HL-60/S4 treated with phorbol 12-myristate 13-acetate at 8.2 ng/mL for 4 days and 3 days (cell line): Measurements from ENCODE around the gene SSH2.

ENCODE experiments used
- in situ Hi-C: fragments of 300-500 bp; cut with MboI; formaldehyde crosslinking; loops from 2 replicates; pipeline ENCODE4 v1.15.0; 2022; ENCODE audit warnings: low sequenced_read_pairs

SSH2 gene

DNA sequence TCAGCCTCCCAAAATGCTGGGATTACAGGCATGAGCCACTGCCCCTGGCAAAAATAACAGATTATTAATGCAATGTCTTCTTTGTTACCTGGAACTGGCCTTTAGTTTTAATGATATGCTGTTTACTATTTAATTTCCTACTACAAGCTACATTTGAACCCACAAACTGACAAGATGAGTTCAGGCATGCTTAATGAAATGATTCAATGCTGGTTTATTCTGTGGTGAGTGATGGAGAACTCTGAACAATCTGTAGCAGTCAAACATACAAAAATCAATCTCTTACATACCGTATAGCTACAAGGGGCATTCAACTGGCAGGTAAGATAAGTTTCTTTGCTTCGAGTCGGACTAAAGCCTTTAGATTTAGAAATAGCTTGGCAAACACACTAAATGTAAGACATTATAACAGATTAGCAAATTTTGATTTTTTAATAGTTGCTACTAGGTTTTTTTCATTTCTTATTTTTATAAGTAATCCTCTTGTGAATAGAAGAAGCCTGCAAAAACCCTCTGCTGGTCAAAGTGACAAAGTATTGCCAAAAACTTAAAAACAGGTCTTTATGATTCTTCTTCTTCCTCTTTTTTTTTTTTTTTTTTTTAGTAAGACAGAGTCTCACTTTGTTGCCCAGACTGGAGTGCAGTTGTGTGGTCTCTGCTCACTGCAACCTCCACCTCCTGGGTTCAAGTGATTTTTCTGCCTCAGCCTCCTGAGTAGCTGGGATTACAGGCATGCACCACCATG lies 138.5 kb downstream of the SSH2 start:
- in situ Hi-C loops: loop anchor here (25.0 kb wide), 1 partner anchor 154 kb away; no protein-coding TSS in a partner anchor

GRCh38 chr17:29789196-29790170 lies 140.5 kb downstream of the SSH2 start:
- in situ Hi-C loops: loop anchor here (25.0 kb wide), 1 partner anchor 152 kb away; no protein-coding TSS in a partner anchor

GRCh38 chr17:29787995-29788394 lies 142.0 kb downstream of the SSH2 start:
- in situ Hi-C loops: loop anchor here (25.0 kb wide), 1 partner anchor 151 kb away; no protein-coding TSS in a partner anchor

- in situ Hi-C loops: loop anchor here (25.0 kb wide), 1 partner anchor 146 kb away; no protein-coding TSS in a partner anchor
Observed at GRCh38 chr17:29782917-29783316, 147.1 kb downstream of the SSH2 start.

GRCh38 chr17:29779812-29780190 lies 150.2 kb downstream of the SSH2 start:
- in situ Hi-C loops: loop anchor here (25.0 kb wide), 1 partner anchor 142 kb away; no protein-coding TSS in a partner anchor

- in situ Hi-C loops: loop anchor here (25.0 kb wide), 1 partner anchor 142 kb away; no protein-coding TSS in a partner anchor
Observed at GRCh38 chr17:29778956-29779811, 150.8 kb downstream of the SSH2 start.

DNA sequence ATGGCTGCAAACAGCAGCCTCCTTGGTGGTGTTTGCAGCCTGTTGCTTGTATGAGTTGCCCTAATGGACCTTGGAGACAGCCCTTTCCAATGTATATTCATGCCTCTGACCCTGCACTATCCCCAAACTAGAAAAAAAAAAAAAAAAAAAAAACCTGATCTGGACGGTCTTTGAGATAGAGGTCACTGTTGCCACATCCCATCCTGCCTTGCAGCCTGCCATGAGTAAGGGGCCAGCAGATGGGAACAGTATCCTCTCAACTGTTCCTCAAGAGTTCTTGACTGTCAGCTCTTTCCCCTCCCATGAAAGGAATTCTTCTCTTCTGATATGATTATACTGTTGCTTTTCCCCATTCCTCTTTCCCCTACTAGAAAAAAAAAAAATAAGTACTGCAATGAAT lies 152.4 kb downstream of the SSH2 start:
- in situ Hi-C loops: loop anchor here (25.0 kb wide), 1 partner anchor 140 kb away; no protein-coding TSS in a partner anchor

DNA sequence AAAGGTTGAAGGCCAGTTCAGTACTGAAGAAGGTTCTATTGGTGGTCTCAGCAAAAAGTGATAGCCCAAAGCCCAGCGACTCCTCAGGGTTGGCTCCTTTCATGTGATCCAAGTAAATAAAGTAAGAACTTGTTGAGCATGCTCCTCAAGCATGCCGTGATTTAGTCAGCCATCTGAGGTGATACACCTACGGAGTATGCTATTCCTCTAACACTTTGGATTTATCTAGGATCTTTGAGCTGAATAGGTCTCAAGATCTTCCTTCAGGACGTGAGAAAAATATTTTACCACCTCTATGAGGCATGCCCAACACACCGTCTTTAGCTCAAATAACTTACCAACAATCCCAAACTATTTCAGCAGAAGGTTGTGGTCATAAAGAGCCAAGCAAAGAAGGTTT lies 154.0 kb downstream of the SSH2 start:
- in situ Hi-C loops: loop anchor here (25.0 kb wide), 1 partner anchor 139 kb away; no protein-coding TSS in a partner anchor

DNA sequence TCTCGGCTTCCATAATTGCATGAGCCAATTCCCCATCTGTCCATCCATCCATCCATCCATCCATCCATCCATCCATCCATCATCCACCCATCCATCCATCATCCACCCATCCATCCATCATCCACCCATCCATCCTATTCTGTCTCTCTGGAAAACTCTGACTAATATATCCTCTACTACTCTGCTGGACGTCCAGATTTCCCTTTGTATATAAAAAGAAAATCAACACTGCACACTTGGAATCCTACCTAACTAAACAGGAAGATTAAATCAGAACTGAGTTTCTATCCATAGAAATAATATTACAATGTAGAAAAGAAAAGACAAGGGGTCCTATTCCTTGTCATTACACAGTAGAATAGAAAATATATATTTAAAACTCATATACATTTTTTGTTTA lies 157.0 kb downstream of the SSH2 start:
- in situ Hi-C loops: no loop called here

GRCh38 chr17:29771546-29771945 lies 158.5 kb downstream of the SSH2 start:
- in situ Hi-C loops: no loop called here

GRCh38 chr17:29769225-29769624 lies 160.8 kb downstream of the SSH2 start:
- in situ Hi-C loops: no loop called here

- in situ Hi-C loops: no loop called here
Observed at GRCh38 chr17:29766796-29767327, 163.2 kb downstream of the SSH2 start.

DNA sequence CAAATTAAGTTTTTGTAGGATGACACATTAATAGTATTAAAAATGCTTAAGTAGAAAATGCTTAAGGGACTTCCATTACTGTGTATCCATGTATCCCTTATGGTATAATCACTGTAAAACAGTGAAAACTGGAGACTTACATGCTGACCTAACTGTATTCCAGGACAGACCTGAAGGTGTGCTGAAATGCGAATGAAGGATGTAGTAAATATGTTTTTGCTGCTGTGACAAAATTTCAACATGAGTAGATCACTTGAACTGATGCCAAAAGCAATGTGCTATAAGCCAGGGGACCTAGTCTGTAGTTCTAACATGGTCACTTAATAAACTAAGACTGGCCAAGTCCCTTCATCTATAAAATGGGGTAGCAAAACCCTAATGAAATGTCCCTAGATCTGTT lies 165.3 kb downstream of the SSH2 start:
- in situ Hi-C loops: no loop called here

DNA sequence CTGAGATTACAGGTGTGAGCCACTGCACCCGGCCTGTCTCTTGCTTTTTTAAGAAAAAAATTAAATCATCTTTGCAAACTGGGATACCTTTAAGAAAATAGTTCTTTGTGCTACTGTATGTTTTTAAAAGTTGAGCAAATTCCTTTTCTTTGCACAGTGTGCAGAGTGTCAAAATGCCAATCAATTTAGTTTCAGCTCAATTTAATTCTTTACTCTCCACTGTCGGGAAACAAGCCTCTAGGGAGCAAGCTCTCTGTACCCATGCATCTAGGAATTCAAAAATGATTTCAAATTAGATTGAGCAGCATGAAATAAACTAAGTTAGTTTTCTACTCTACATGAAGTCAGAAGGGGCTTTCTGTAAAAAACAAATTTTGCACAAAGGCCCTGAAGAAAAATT lies 165.8 kb downstream of the SSH2 start:
- in situ Hi-C loops: no loop called here

DNA sequence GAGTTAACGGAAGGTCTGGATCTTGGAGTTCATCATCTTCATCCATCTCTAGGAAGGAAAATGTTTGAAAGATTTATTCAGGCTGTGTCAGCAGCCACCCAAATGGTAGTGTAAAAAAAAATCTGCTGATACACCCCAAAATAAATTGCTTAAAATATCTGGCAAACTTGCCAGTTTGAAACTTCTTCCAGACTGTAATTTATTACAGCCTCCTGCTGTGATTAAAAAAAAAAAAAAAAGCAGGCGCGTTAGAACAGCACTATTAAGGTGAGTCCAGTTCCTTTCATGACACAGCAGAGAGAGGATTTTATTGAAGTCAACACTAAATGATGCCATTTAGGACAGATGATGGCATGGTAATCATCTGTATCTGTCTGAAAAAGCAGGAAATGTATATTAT lies 166.8 kb downstream of the SSH2 start:
- in situ Hi-C loops: no loop called here

DNA sequence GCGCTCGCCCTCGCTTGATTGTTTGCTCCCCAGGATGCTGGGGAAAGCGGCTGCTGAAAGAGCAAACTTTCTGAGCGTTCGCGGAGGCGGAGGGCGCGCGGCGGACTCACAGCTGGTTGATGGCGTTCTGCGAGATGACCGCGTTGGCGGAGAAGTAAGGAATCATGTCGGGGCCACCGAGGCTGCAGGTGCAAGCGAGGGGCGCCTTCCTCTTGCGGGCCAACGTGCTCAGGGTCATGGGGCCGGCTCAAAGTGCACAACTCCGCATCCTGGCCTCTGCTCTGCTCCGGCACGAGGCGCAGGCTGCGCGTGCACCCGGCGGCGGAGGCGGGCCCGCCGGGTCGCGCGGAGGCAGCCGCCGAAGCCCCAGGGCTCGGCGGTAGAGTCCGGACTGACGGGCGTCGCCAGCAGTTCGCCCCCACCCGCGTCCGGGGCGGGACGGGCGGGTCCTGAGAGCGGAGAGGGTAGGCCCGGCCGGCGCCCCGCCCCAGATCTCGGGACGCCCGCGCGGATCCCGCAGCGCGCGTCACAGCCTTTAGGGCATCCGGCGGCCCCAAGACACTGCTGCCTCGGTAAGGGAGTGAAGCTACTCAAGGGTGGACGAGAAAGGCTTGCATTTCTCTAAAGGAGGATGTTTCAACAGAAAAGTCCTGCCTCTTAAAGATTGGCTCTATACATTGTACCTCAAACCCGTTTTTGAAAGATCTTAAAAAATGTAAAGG lies 168.8 kb downstream of the SSH2 start:
- in situ Hi-C loops: no loop called here

- in situ Hi-C loops: no loop called here
Observed at GRCh38 chr17:29760279-29761039, 169.6 kb downstream of the SSH2 start.

GRCh38 chr17:29758255-29758654 lies 171.8 kb downstream of the SSH2 start:
- in situ Hi-C loops: no loop called here

DNA sequence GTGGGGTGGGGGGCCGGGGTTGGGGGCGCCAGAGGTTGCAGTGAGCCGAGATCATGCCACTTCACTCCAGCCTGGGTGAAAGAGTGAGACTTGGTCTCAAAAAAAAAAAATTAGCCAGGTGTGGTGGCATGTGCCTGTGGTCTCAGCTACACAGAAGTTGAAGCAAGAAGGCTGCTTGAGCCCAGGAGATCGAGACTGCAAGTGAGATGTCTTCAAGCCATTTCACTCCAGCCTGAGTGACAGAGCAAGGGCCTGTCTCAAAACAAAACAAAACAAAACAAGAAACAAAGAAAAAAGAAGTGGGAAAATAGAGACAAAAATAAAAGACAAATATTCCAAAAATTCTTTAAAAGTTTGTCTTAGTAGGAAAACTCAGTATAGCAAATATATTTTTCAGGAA lies 172.2 kb downstream of the SSH2 start:
- in situ Hi-C loops: no loop called here
